Activated naive CD4-positive, alpha-beta T cell treated with anti-CD3 and anti-CD28 coated beads for 36 hours (primary cell): ENCODE results near the gene DMAC2. TPM values are rescaled to one million over a fixed set of nuclear protein-coding genes. Genes with fewer than 3 reads are reported as not detected.

Experiments used
- CTCF ChIA-PET: fragments of 350-600 bp; sonication (Branson Sonifier 250); formaldehyde crosslinking; loops from one replicate; lab custom pipeline; 2021; ENCODE audit warnings: antibody characterized with exemption; lab: Charles Lee
- DNase-seq: peaks from one replicate; pipeline ENCODE4 v3.0.0-alpha.2; 2020
- H3K27ac Mint-ChIP-seq: one replicate; pipeline ENCODE4 v1.8.0; 2021; ENCODE audit warnings: mild to moderate bottlenecking, mixed read lengths
- H3K27me3 Mint-ChIP-seq: one replicate; pipeline ENCODE4 v1.8.0; 2021; ENCODE audit warnings: low read depth, mixed read lengths
- H3K36me3 Mint-ChIP-seq: one replicate; pipeline ENCODE4 v1.8.0; 2021; ENCODE audit warnings: low read depth, mixed read lengths
- H3K4me1 Mint-ChIP-seq: one replicate; pipeline ENCODE4 v1.8.0; 2021; ENCODE audit warnings: low read depth, mixed read lengths
- H3K4me3 Mint-ChIP-seq: one replicate; pipeline ENCODE4 v1.8.0; 2021; ENCODE audit warnings: mild to moderate bottlenecking, moderate library complexity, mixed read lengths
- H3K9me3 Mint-ChIP-seq: one replicate; pipeline ENCODE4 v1.8.0; 2021; ENCODE audit warnings: mixed read lengths
- intact Hi-C: fragments of 100-400 bp; cut with micrococcal nuclease; formaldehyde crosslinking; loops from one replicate; pipeline ENCODE4 v1.15.1; 2023
- total RNA-seq, 2 experiments: library from RNA; stranded (reverse); gene quantifications; one replicate each; pipeline ENCODE4 v1.2.3, GENCODE V29; 2021

DMAC2 gene
- total RNA-seq, 2 experiments from 2014 or later: 51.5 to 53.8 TPM

- H3K9me3 Mint-ChIP-seq: no peaks in the 10 kb centered on the region
- peaks cover 15% of the 10 kb centered on the region for H3K4me1 Mint-ChIP-seq
- CTCF ChIA-PET: interaction anchor here (0.6 kb wide), 1 partner anchor 46 kb away, joined by 3 read pairs; no protein-coding TSS in a partner anchor
- H3K4me3 Mint-ChIP-seq: no peak overlapping the region
- intact Hi-C loops: no loop called here
- no peaks in the 10 kb centered on the region for H3K27me3 Mint-ChIP-seq
- peaks cover 3% of the 10 kb centered on the region for H3K36me3 Mint-ChIP-seq
- H3K27ac Mint-ChIP-seq: no peak overlapping the region
- no peak for DNase-seq
Measured at GRCh38 chr19:41403181-41403970, 36.3 kb downstream of the DMAC2 start.

DNA sequence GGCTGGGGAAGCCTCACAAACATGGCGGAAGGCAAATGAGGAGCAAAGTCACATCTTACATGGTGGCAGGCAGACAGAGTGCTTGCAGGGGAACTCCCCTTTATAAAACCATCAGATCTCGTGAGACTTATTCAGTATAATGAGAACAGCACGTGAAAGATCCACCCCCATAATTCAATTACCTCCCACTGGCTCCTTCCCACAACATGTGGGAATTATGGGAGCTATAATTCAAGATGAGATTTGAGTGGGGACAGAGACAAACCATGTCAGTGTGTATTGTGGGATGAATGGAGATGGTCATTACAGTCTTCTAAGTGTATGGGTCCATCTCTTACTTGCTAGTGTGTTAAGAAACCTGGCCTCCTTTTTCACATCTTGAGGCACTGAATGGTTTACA, 37.7 kb downstream of the DMAC2 start:
- Mint-ChIP-seq H3K4me3 (no peak overlapping the region), H3K4me1 (peaks cover 24% of the 10 kb centered on the region), H3K36me3 (peaks cover 3% of the 10 kb centered on the region), H3K9me3 (no peaks in the 10 kb centered on the region), H3K27me3 (no peaks in the 10 kb centered on the region), H3K27ac (no peak overlapping the region)
- intact Hi-C loops: no loop called here
- DNase-seq: no peak
- CTCF ChIA-PET: no interaction called here

DNA sequence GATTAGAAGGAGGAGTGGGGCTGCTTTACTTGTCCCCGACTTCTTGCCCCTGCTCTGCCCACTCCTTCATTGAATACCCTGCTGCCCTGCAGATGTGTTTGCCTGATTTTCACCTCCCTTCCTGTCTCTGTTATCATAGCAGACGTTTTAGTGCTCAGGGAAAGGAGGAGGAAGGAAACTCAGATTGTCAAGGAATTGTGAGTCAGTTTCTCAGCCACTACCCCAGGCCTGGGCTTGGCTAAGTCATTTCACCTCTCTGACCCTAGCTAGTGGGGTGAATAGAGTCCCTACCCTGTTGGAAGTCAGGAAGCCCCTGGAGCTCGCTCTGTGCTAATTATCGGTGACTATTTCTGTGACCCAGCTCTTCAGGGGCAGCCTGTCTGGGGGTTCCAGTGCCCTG, 38.2 kb downstream of the DMAC2 start:
- Mint-ChIP-seq H3K27me3 (no peaks in the 10 kb centered on the region), H3K36me3 (peaks cover 3% of the 10 kb centered on the region), H3K9me3 (no peaks in the 10 kb centered on the region), H3K27ac (no peak overlapping the region), H3K4me3 (no peak overlapping the region), H3K4me1 (peaks cover 25% of the 10 kb centered on the region)
- DNase-seq: no peak
- CTCF ChIA-PET: no interaction called here
- intact Hi-C loops: no loop called here

DNA sequence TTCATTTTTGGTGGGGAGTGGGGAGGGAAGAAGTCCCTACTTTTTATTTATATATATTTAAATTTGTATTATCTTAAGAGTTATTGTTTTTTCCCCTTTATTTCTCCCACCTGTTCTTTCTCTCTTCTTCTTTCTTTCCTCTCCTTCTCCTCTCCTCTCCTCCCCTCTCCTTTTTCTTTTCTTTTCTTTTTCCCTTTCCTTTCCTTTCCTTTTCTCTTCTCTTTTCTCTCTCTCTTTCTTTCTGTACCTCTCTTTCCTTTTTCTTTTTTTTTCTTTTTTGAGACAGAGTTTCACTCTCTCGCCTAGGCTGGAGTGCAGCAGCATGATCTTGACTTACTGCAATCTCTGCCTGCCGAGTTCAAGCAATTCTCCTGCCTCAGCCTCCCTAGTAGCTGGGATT, 40.2 kb downstream of the DMAC2 start:
- Mint-ChIP-seq H3K9me3 (no peaks in the 10 kb centered on the region), H3K27ac (no peak overlapping the region), H3K36me3 (peaks cover 3% of the 10 kb centered on the region), H3K4me1 (peaks cover 37% of the 10 kb centered on the region), H3K4me3 (no peak overlapping the region), H3K27me3 (no peaks in the 10 kb centered on the region)
- no peak for DNase-seq
- intact Hi-C loops: loop anchor here (5.0 kb wide), 1 partner anchor 148 kb away; no protein-coding TSS in a partner anchor
- CTCF ChIA-PET: no interaction called here

GRCh38 chr19:41399091-41399490, 40.6 kb downstream of the DMAC2 start:
- peak overlapping the region; percentile 27 for H3K27ac Mint-ChIP-seq
- peak overlapping the region; percentile 97 for H3K4me3 Mint-ChIP-seq
- CTCF ChIA-PET: interaction anchor here (0.7 to 1.0 kb wide), 2 partner anchors 40 to 165 kb away, joined by 3 read pairs; no protein-coding TSS in a partner anchor
- no peaks in the 10 kb centered on the region for H3K27me3 Mint-ChIP-seq
- H3K9me3 Mint-ChIP-seq: no peaks in the 10 kb centered on the region
- DNase-seq: no peak
- intact Hi-C loops: loop anchor here (5.0 kb wide), 1 partner anchor 148 kb away; no protein-coding TSS in a partner anchor
- H3K36me3 Mint-ChIP-seq: peaks cover 3% of the 10 kb centered on the region
- peaks cover 37% of the 10 kb centered on the region for H3K4me1 Mint-ChIP-seq

DNA sequence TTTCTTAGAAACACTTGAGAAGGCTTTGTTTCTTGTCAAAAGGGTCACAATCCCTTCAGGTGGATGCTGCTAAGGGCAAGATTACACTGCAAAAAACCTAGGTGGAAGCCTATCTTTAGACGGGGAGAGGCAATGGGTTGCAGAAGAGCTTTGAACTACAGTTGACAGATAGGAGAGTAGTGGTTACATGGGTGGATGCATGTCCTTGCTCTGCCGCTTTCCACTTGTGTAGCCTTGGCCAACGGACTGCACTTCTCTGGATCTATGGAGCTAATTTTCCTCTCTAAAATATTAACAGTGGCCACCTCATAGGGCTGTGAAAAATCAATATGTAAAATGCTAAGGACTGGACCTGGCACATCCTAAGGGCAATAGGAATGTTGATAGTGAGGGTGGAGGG, 41.1 kb downstream of the DMAC2 start:
- no peak for DNase-seq
- CTCF ChIA-PET: interaction anchor here (0.5 to 1.0 kb wide), 3 partner anchors 21 to 165 kb away, joined by 3 read pairs; no protein-coding TSS in a partner anchor
- H3K27ac Mint-ChIP-seq: peak overlapping the region; percentile 98
- H3K4me1 Mint-ChIP-seq: peaks cover 39% of the 10 kb centered on the region
- H3K27me3 Mint-ChIP-seq: no peaks in the 10 kb centered on the region
- H3K36me3 Mint-ChIP-seq: peaks cover 3% of the 10 kb centered on the region
- no peaks in the 10 kb centered on the region for H3K9me3 Mint-ChIP-seq
- H3K4me3 Mint-ChIP-seq: peak overlapping the region; percentile 97
- intact Hi-C loops: loop anchor here (5.0 kb wide), 1 partner anchor 149 kb away; no protein-coding TSS in a partner anchor

DNA sequence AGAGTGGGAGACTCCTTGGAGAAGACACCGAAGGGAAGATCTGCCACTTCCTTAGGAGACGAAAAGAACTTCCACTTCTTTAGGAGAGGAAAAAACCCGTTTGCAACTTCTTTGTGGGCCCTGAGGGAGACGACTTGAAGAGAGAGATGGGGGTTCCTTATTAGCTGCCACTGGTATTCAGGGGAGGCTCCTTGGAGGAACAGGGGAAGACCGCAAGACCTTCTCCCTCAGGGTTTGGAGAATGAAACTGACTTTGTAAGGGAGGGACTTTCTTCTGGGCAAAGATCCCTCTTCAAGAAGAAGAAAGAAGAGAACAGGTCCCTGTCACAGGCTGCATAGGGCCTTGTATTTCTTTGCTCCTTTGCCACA, 41.7 kb downstream of the DMAC2 start:
- peaks cover 37% of the 10 kb centered on the region for H3K4me1 Mint-ChIP-seq
- H3K36me3 Mint-ChIP-seq: peaks cover 3% of the 10 kb centered on the region
- peak overlapping the region; percentile 98 for H3K27ac Mint-ChIP-seq
- H3K27me3 Mint-ChIP-seq: no peaks in the 10 kb centered on the region
- H3K4me3 Mint-ChIP-seq: peak overlapping the region; percentile 97
- intact Hi-C loops: loop anchor here (5.0 kb wide), 1 partner anchor 149 kb away; no protein-coding TSS in a partner anchor
- H3K9me3 Mint-ChIP-seq: no peaks in the 10 kb centered on the region
- DNase-seq: no peak
- CTCF ChIA-PET: interaction anchor here (0.5 to 1.0 kb wide), 2 partner anchors 21 to 41 kb away, joined by 3 read pairs; no protein-coding TSS in a partner anchor

- intact Hi-C loops: loop anchor here (1.0 to 5.0 kb wide), 6 partner anchors 33 to 150 kb away; partner anchors contain the start of genes B9D2 and TGFB1
- DNase-seq: peak; percentile 100
- H3K9me3 Mint-ChIP-seq: no peaks in the 10 kb centered on the region
- CTCF ChIA-PET: no interaction called here
- H3K27ac Mint-ChIP-seq: peak within 1 kb of the TSS; percentile 98
- peaks cover 37% of the 10 kb centered on the region for H3K4me1 Mint-ChIP-seq
- H3K27me3 Mint-ChIP-seq: no peaks in the 10 kb centered on the region
- peak within 1 kb of the TSS; percentile 97 for H3K4me3 Mint-ChIP-seq
- peaks cover 3% of the 10 kb centered on the region for H3K36me3 Mint-ChIP-seq
Measured at GRCh38 chr19:41397086-41398049, 42.3 kb downstream of the DMAC2 start, which contains the start of the genes BCKDHA and EXOSC5. TSS of gene BCKDHA (plus strand) at chr19:41397818. CDS start at chr19:41397828, 10 bp downstream. TSS of gene EXOSC5 (minus strand) at chr19:41397359. CDS start at chr19:41397328, 31 bp downstream.

- Mint-ChIP-seq H3K36me3 (peaks cover 4% of the 10 kb centered on the region), H3K9me3 (no peaks in the 10 kb centered on the region), H3K27ac (no peak overlapping the region), H3K27me3 (no peaks in the 10 kb centered on the region), H3K4me1 (peaks cover 33% of the 10 kb centered on the region), H3K4me3 (peak overlapping the region; percentile 7)
- intact Hi-C loops: loop anchor here (5.0 kb wide), 1 partner anchor 152 kb away; no protein-coding TSS in a partner anchor
- CTCF ChIA-PET: no interaction called here
- DNase-seq: no peak
Measured at GRCh38 chr19:41395355-41395754, 44.4 kb downstream of the DMAC2 start.

DNA sequence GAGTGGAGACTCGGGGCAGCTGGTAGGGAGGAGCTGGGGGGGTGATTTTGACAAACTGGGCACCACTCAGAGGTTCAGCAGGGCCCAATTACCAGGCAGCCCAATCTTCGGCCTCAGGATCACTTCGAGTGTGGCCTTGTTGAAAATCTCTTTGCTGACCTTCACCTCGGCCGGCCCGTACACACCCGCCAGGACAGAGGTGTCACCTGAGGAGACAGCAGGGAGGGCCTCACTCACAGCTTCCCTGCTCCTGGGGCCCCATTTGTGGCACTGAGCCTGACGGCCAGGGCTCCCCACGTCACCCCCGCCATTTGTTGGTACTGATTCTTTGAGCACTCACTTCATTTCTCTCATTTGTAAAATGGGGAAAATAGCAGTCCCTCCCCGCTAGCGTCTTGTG, 46.9 kb downstream of the DMAC2 start:
- no peak overlapping the region for H3K4me3 Mint-ChIP-seq
- DNase-seq: no peak
- H3K27me3 Mint-ChIP-seq: no peaks in the 10 kb centered on the region
- H3K36me3 Mint-ChIP-seq: peaks cover 5% of the 10 kb centered on the region
- intact Hi-C loops: no loop called here
- H3K4me1 Mint-ChIP-seq: peaks cover 19% of the 10 kb centered on the region
- CTCF ChIA-PET: interaction anchor here (0.9 kb wide), 1 partner anchor 171 kb away, joined by 4 read pairs; no protein-coding TSS in a partner anchor
- no peak overlapping the region for H3K27ac Mint-ChIP-seq
- no peaks in the 10 kb centered on the region for H3K9me3 Mint-ChIP-seq

DNA sequence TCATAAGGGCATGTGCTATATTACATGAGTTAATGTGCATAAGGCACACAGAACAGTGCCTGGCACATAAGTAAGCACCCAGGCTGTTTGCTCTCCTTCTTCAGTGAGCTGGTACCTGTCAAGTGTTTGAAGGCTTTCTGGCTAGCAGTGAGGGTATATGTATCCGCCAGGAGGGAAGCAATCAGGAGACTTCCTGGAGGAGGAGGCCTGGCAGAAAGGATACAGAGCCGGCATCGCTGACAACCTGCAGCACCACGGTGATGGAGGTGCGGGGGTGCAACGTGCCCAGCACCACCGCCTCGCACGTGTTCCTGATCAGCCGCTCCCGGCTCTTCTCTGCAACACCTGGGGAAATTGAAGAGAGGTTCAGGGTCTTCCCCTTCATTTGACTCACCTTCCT, 48.1 kb downstream of the DMAC2 start:
- no peaks in the 10 kb centered on the region for H3K27me3 Mint-ChIP-seq
- peaks cover 15% of the 10 kb centered on the region for H3K4me1 Mint-ChIP-seq
- no peaks in the 10 kb centered on the region for H3K9me3 Mint-ChIP-seq
- DNase-seq: no peak
- peaks cover 5% of the 10 kb centered on the region for H3K36me3 Mint-ChIP-seq
- no peak overlapping the region for H3K27ac Mint-ChIP-seq
- CTCF ChIA-PET: no interaction called here
- intact Hi-C loops: no loop called here
- H3K4me3 Mint-ChIP-seq: no peak overlapping the region

GRCh38 chr19:41386442-41386841, 53.3 kb downstream of the DMAC2 start:
- Mint-ChIP-seq H3K27ac (no peak overlapping the region), H3K27me3 (no peaks in the 10 kb centered on the region), H3K9me3 (no peaks in the 10 kb centered on the region), H3K4me3 (no peak overlapping the region), H3K4me1 (no peaks in the 10 kb centered on the region), H3K36me3 (peaks cover 5% of the 10 kb centered on the region)
- DNase-seq: no peak
- intact Hi-C loops: no loop called here
- CTCF ChIA-PET: no interaction called here
